GM21360 (cell line): Measurements from ENCODE around the gene RNF157.

Source experiments
- ATAC-seq: cut with Tn5 transposase; IDR thresholded peaks from one replicate; pipeline ENCODE4 v1.9.1; 2021; ENCODE audit warnings: mild to moderate bottlenecking, moderate library complexity; ENCODE audit not compliant: unreplicated experiment

RNF157 gene

DNA sequence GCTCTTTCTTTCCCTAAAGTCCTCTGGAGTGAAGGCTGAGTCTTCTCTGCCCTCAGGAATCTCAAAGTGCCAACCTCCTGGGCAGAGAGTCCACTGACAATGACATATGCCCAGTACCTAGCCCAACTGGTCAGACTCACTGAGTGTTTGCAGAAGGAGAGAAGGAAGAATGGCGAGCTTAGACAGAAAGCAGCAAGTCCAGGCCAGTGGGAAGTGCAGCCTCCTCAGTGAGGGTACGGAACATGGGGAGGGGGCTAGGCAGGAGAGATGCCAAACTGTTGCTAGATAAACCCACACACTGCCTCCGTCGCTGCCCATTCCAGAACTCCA is 137.4 kb downstream of the RNF157 start:
- ATAC-seq, result no peak

DNA sequence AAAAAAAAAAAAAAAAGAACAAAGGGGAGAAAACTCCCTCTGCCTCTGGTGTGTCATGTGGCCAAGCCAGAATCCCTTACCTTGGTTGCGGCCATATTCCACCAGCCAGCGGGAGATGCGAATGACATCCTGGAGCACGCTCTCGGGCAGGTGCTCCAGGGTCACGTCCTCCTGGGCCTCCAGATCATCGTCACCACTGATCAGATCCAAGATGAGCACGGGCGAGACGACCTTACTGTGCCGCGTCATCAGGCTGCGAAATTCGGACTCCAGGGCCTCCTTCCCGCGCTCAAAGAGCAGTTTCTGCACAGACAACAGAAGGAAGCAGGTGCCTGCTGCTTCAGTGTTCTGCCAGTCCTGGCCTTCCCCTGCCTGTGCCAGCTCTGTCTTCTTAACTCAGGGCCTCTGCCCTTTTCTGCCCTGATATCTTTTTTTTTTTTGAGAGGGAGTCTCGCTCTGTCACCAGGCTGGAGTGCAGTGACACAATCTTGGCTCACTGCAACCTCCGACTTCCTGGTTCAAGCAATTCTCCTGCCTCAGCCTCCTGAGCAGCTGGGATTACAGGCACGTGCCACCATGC is 142.5 kb downstream of the RNF157 start:
- no peak for ATAC-seq

DNA sequence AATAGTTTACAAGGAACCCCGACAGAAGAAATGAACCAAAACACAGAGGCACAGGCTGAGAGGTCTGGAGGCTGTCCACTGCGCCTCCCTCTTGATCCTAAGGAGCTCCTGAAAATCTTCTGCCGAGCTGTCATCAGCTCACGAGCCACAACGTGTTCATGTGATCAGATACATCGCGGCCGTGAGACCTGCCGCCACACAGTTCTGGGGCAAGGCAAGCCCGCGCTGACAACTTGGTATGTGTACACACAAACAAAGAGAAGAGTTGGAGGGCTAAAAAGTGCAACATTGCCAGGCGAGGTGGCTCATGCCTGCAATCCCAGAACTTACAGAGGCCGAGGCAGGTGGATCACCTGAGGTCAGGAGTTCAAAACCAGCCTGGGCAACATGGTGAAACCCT is 144.3 kb downstream of the RNF157 start:
- ATAC-seq, result no peak

- no peak for ATAC-seq
These were observed 146.2 kb downstream of the RNF157 start for GRCh38 chr17:76094046-76094445.

GRCh38 chr17:76092526-76093413 is 147.5 kb downstream of the RNF157 start:
- no peak for ATAC-seq
